DMS153 treated with DMSO at 0.1 percent for 48 hours (cell line): ENCODE measurements around the gene LAMA1.

Experiments
- DNase-seq: peaks from one replicate; lab custom pipeline; 2025; ENCODE audit not compliant: unreplicated experiment; lab: John Stamatoyannopoulos, UW

The LAMA1 gene

GRCh38 chr18:7116001-7116730 is 1.4 kb downstream of the LAMA1 start:
- DNase-seq = no peak

GRCh38 chr18:7112936-7113335 is 4.7 kb downstream of the LAMA1 start:
- no peak for DNase-seq

- DNase-seq = no peak
Observed at GRCh38 chr18:7111134-7111533, 6.5 kb downstream of the LAMA1 start.

- no peak for DNase-seq
Observed at GRCh38 chr18:7105943-7106342, 11.7 kb downstream of the LAMA1 start.

GRCh38 chr18:7105268-7105667 is 12.3 kb downstream of the LAMA1 start:
- DNase-seq = no peak

- DNase-seq = no peak
Observed at GRCh38 chr18:7104649-7105048, 12.9 kb downstream of the LAMA1 start.

GRCh38 chr18:7102131-7102530 is 15.5 kb downstream of the LAMA1 start:
- DNase-seq = no peak

- no peak for DNase-seq
Observed at GRCh38 chr18:7096838-7097237, 20.8 kb downstream of the LAMA1 start.

- DNase-seq = no peak
Observed at GRCh38 chr18:7094427-7094826, 23.2 kb downstream of the LAMA1 start.

- DNase-seq = no peak
Observed at GRCh38 chr18:7090771-7091170, 26.8 kb downstream of the LAMA1 start.

GRCh38 chr18:7089369-7089768 is 28.2 kb downstream of the LAMA1 start:
- no peak for DNase-seq

GRCh38 chr18:7084080-7085065 is 33.2 kb downstream of the LAMA1 start:
- no peak for DNase-seq

- DNase-seq = no peak
Observed at GRCh38 chr18:7082671-7083070, 34.9 kb downstream of the LAMA1 start.

- no peak for DNase-seq
Observed at GRCh38 chr18:7079231-7079630, 38.4 kb downstream of the LAMA1 start.

- no peak for DNase-seq
Observed at GRCh38 chr18:7072593-7072992, 45.0 kb downstream of the LAMA1 start.

GRCh38 chr18:7071600-7071999 is 46.0 kb downstream of the LAMA1 start:
- no peak for DNase-seq

- DNase-seq = no peak
Observed at GRCh38 chr18:7070466-7070865, 47.1 kb downstream of the LAMA1 start.

GRCh38 chr18:7068871-7069590 is 48.6 kb downstream of the LAMA1 start:
- no peak for DNase-seq

- DNase-seq = no peak
Observed at GRCh38 chr18:7066965-7067555, 50.5 kb downstream of the LAMA1 start.

GRCh38 chr18:7065736-7066135 is 51.9 kb downstream of the LAMA1 start:
- no peak for DNase-seq

- DNase-seq = no peak
Observed at GRCh38 chr18:7064346-7064745, 53.3 kb downstream of the LAMA1 start.
